Vagina (tissue), 2 donors: ENCODE measurements around the gene PLEKHH1.

Experiments used
- POLR2A ChIP-seq, 2 donors: fragments of 450-650 bp; IDR thresholded peaks; one replicate each; pipeline ENCODE4 v1.6.1; 2017; ENCODE audit warnings: antibody characterized with exemption in 2 of 2, mild to moderate bottlenecking in 2 of 2, moderate library complexity in 2 of 2
- POLR2AphosphoS5 ChIP-seq, 2 donors: sonication (generic); formaldehyde crosslinking; IDR thresholded peaks; one replicate each; pipeline ENCODE4 v1.9.0; 2017; ENCODE audit warnings: antibody characterized with exemption in 2 of 2, mild to moderate bottlenecking in 2 of 2, low read depth in 1 of 2; ENCODE audit not compliant: insufficient read depth in 1 of 2
- TF ChIP-seq, protein P1 (sequence below), 3 experiments: fragments of 450-650 bp in 2 of 3; fragments of 200-600 bp in 1 of 3; sonication (generic) in 1 of 3; IDR thresholded peaks; one replicate each; pipeline ENCODE4 v1.5.1; 2017 to 2019; ENCODE audit warnings: antibody characterized with exemption in 3 of 3, mild to moderate bottlenecking in 2 of 3, moderate library complexity in 2 of 3

DNA sequence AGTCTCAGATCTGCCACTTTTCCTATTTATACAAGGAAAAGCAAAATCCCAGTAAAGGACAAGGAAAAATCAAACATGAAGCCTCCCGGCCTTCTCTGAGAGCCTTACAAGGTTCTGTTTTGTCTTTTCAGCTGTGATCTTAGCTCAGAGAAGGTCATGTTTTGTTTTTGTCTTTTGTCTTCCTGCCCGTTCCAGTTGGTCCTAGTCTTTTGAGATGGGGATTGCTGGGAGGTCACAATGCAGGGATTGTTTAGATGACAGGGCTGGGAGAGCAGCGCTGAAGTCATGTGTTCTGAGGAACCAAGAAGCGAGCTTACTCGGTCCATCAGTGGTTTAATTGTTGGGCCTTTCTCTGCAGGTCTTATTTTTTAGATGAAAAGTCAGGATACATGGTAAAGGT, 6.0 kb downstream of the PLEKHH1 start:
- TF ChIP-seq POLR2A (IDR thresholded peaks at IDR 0.05) (no peak), POLR2AphosphoS5 (IDR thresholded peaks at IDR 0.05; ENCODE audit: insufficient read depth in 1 of 2, low read depth in 1 of 2) (no peak)
- TF ChIP-seq, protein P1, sequence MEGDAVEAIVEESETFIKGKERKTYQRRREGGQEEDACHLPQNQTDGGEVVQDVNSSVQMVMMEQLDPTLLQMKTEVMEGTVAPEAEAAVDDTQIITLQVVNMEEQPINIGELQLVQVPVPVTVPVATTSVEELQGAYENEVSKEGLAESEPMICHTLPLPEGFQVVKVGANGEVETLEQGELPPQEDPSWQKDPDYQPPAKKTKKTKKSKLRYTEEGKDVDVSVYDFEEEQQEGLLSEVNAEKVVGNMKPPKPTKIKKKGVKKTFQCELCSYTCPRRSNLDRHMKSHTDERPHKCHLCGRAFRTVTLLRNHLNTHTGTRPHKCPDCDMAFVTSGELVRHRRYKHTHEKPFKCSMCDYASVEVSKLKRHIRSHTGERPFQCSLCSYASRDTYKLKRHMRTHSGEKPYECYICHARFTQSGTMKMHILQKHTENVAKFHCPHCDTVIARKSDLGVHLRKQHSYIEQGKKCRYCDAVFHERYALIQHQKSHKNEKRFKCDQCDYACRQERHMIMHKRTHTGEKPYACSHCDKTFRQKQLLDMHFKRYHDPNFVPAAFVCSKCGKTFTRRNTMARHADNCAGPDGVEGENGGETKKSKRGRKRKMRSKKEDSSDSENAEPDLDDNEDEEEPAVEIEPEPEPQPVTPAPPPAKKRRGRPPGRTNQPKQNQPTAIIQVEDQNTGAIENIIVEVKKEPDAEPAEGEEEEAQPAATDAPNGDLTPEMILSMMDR (IDR thresholded peaks at IDR 0.05), result no peak
